Glomerular endothelial cell (primary cell): ENCODE measurements around the gene FAM107B. TPM values are rescaled to one million over a fixed set of nuclear protein-coding genes. Genes with fewer than 3 reads are reported as not detected.
"Not testable (repeated sequence)": the region's sequence is repeated elsewhere in the genome, so short reads cannot be mapped to it uniquely, and the experiment has no call there.

Experiments used
- DNase-seq: peaks from one replicate; pipeline ENCODE4 v3.0.0-alpha.2; 2011; ENCODE audit warnings: low read depth, low spot score; ENCODE audit errors: extremely low read depth
- total RNA-seq: library from RNA; depleted of rRNA; stranded (reverse); fragments of >200 nt; gene quantifications from 2 replicates; pipeline ENCODE4 v1.2.3, GENCODE V29; 2015

The FAM107B gene
- total RNA-seq, 1 donor from 2014 or later = 81.1 TPM

DNA sequence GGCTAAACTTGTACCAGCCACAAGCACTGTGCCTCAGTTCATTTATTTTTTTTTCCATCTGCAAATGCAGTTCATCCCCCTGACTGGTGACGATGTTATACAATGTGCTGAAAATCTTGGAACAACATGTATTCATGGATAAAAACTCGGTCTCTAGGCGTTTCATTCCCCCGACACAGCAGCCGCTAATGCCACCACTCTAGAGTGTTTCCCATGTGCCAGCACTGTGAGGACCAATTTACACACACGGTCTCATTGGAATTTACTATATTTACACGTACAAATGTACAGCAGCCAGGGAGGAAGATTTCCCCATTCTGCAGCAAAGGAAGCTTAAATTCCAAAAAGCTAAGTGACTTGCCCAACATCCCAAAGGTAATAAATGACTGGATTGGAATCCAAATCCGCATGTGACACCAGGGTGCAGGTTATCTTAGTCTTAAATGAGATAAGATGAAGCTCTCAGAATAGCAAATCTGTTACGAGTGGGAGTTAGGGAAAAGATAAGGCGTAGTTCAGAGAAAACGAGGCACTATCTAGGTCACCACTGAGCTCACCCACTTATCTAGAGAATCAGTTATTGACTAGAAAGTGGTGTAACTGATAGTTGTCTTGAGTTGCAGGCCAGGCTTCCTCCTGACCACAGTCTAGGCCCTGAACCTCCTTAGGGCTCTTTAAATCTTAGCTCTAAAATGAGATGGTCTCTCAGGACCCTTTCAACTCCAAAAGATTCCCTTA, 36.7 kb downstream of the FAM107B start:
- no peak for DNase-seq

GRCh38 chr10:14736600-14737081, 38.1 kb downstream of the FAM107B start:
- DNase-seq = no peak

GRCh38 chr10:14736043-14736442, 38.7 kb downstream of the FAM107B start:
- no peak for DNase-seq

DNA sequence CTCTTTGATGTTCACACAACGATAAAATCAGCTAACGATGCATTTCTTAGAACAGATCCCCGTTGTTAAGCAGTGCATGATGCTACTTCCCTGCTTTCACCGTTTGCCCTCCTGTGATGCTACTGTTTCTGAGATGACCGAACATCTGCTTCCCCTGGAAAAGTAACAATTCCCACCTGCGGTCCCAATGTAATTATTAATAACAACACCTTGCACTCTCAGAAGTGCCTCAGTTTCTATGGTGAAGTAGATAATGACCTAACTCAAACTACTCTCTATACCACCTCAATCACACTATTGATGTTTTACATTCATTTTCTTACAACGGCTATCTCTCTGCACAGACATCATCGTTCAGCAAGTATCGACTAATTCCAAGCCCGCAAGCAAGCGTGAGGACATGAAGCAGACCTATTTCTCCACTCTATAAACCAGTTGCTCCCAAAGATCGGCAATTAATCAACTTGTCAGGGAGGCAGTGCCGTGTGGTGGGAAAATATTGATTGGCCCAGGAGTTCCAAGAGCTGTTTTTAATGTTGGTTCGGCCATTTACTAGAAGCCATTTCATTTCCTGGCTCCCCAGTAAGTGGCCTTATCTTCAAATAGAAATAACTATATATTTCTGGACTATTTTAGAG, 42.7 kb downstream of the FAM107B start:
- DNase-seq = no peak

DNA sequence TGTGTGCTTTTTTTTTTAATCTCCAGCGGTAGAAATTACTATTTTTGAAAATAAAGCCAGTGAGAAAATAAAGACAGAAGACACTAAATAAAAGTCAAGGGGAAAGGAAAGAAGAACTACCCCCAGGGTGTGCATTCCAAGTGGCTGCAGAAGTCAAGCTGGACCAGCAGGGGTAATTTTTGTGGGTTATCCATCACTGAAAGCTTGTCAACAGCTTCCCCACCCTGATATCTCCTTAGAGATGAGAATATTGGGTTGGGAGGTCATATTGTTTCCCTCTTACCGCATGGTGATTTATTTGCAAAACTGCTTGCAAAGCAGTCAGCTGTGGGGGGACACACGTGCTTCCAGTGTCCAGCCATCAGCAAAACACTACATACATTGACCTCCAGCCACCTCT, 46.4 kb downstream of the FAM107B start:
- DNase-seq = no peak

DNA sequence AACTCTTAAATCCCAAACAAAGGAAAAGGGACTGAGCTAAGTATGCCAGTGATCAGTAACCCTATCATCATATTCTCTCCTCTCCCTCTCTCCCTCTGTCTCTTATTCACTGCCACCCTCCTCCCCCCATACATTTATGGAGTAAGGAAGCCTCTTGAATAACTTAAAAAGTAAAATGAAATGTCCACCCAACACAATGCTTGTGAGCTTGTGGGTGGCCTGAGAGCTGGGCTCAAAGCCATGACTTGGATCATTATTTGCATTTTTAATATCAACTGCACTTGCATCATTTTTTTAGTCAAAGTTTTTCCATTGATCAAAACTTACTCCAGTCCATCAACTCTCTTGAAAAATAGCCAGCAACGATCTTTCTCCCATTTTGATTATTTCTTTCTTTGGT, 46.8 kb downstream of the FAM107B start:
- no peak for DNase-seq

GRCh38 chr10:14727465-14727864, 47.2 kb downstream of the FAM107B start:
- no peak for DNase-seq

- no peak for DNase-seq
Observed at GRCh38 chr10:14724931-14725330, 49.8 kb downstream of the FAM107B start.

DNA sequence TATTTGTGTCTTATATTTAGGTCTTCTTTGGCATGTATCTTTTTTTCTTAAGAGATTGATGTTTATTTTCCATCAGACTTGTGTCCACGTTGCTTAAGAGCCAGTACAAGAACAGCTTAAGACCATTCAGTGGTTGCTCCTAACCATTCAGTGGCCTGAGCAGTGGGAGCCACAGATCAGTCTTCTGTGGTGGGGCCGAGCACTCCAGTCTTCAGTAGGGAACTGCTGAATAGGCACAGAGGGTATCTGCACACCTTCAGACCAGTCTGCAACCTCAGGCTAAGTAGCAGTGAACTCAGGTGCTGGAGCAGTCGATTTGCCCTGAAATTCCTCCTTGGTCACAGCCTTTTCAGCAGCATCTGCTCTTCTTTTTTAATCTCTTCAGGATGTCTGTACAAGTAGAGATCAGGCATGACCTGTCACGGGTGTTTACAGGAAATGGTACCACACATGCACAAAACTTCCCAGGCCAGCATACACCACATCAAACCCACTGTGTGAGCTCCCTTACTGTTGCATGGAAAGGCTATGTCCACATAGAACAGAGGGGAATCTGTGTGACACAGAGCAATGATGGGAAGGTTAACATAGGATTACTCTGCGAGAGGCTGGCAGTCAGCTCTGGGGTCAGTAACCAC, 51.5 kb downstream of the FAM107B start:
- no peak for DNase-seq

GRCh38 chr10:14717552-14717951, 57.1 kb downstream of the FAM107B start:
- DNase-seq = no peak

DNA sequence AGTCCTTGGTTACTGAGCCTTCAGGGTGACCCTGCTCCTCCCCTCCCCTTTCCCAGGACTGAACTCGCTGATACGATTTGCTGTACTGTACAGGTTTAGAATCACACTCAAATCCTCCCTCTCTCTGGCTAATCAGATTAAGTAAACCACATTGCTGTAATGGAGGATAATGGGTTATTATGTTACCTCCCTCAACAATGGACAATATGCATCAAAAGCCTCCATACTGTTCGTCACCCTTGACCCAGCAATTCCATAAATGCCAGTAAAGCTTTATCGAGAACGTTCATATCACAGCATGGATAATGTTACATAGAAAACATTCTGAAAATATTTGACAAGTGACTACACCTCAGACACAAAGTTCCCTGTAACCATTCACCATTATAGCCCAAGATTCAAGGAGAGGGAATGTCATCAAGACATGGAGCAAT, 61.7 kb downstream of the FAM107B start:
- no peak for DNase-seq

- DNase-seq = not testable (repeated sequence)
Observed at GRCh38 chr10:14709344-14709743, 65.4 kb downstream of the FAM107B start.

DNA sequence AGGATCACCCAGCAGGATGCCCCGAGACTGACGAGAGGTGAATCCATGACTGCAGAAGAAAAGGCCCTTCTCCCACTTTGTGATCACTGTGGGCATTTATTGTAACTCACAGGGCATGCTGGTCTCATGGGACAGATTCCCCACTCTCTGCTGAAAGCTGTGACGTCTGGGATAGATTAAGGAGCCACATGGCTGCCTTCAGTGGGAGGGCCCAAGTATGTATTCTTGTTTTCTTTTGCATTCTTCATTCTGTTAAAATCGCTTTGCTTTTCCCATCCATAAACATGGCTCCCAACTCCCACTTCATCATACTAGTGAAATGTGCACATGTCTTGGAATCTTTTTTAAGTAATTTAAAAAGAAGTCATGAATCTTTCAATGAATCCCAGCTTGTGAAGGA, 67.2 kb downstream of the FAM107B start:
- no peak for DNase-seq

GRCh38 chr10:14705548-14706230, 69.0 kb downstream of the FAM107B start:
- DNase-seq = no peak

DNA sequence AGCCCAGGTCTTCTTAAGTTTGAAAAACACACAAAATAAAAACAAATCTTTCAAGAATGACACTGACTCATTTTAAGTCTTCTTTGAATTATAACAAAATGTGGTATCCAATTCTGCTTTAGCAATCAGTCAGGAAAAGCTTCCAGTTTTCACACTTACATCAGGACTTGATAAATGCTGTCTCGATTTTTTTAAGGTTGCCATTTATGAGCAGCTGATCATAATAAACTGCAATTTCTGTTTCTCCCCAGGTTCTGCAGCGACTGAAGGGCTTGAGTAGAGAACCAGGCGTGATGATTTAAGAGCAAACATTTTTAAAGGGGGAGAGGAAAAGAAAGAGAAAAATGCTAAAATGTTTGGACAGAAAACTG, 71.1 kb downstream of the FAM107B start:
- DNase-seq = no peak

DNA sequence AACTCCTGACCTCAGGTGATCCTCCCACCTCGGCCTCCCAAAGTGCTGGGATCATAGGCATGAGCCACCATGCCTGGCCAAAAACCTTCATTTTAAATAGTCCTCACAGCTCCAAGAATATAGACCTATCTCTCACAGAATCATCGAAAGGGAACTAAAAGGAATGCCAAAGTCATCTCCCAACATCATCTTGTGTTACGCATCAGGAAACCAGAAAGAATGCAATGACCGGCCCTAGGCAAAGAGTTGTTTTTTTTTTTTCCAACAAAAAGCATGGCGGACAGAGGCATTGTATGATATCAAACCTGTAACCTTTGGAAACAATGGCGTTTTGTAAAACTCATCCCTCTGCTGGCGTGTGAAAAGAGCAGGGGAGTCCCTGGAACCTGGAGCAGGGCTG, 73.2 kb downstream of the FAM107B start:
- no peak for DNase-seq

- no peak for DNase-seq
Observed at GRCh38 chr10:14700546-14700945, 74.2 kb downstream of the FAM107B start.

DNA sequence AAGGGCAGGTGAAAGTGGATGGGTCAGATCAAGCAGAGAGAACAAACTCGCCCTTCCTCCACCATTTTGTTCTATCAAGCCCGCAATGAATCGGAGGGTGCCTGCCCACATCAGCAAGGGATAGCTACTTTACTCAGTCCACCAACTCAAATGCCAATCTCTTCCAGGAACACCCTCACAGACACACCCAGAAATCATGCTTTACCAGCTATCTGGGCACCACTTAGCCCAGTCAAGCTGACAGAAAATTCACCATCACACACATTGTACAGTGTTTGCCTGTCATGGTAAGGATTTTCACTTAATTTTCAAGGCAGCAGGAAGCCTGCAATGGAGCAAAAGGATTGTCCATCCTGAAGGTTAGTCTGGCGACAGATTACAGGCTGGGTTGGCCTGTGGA, 75.2 kb downstream of the FAM107B start:
- DNase-seq = no peak

GRCh38 chr10:14698829-14699170, 75.9 kb downstream of the FAM107B start:
- DNase-seq = no peak

DNA sequence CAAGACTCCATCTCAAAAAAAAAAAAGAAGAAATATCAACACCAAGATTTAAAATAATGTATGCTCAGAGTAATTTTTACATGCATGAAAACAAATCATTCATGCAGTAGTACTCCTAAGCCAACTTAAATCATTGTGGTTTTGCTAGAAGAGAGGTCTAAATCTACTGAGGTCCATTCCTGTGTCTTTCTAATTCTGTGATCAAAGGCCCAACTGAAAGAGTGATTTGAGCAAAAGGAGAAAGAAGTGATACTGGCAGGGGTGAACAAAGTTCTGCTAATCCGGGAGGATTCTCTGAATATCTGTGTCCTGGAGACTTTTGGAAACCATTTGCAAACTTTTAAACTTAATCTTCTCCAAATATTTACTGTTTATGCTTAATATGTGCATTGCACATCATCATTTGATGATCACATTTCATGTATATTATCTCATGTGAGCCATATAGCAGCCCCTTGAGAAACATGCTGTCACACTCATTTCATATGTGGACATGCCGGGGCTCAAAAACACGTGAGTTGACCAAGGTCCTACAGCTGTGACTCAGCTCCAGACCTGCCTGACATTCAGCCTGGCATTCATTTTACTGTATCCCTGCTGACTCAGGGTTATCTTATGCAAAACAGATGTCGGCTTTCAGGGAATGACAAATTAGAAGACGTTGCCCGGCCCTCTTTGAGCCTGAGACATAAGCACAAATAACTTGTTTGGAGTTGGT, 76.4 kb downstream of the FAM107B start:
- DNase-seq = no peak

DNA sequence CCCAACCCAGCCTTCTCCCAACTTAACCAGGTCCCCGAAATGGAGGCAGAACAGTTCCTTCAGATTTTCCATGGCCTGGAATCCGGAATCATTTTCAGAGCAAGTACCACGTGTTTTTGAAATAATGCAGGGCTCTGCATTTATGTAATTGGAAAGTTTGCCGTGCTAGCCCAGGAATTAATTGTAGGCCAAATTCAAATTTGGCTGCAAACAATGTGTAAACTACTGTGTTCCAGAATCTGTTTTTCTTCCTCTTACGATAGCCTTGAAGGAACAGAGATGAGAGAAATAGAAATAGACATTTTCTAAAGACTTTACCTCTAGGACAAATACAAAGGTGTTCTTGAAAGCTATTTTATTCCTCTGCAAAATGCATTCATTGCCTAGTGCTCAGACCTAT, 77.4 kb downstream of the FAM107B start:
- DNase-seq = no peak
